SIG-M5 treated with dmso at 0.1 percent for 504 hours (cell line): ENCODE measurements around the gene ADAP1.
"Not testable (repeated sequence)": the region's sequence is repeated elsewhere in the genome, so short reads cannot be mapped to it uniquely, and the experiment has no call there.

Source experiments
- DNase-seq: peaks from one replicate; lab custom pipeline; 2025; ENCODE audit not compliant: unreplicated experiment; lab: John Stamatoyannopoulos, UW

ADAP1 gene

DNA sequence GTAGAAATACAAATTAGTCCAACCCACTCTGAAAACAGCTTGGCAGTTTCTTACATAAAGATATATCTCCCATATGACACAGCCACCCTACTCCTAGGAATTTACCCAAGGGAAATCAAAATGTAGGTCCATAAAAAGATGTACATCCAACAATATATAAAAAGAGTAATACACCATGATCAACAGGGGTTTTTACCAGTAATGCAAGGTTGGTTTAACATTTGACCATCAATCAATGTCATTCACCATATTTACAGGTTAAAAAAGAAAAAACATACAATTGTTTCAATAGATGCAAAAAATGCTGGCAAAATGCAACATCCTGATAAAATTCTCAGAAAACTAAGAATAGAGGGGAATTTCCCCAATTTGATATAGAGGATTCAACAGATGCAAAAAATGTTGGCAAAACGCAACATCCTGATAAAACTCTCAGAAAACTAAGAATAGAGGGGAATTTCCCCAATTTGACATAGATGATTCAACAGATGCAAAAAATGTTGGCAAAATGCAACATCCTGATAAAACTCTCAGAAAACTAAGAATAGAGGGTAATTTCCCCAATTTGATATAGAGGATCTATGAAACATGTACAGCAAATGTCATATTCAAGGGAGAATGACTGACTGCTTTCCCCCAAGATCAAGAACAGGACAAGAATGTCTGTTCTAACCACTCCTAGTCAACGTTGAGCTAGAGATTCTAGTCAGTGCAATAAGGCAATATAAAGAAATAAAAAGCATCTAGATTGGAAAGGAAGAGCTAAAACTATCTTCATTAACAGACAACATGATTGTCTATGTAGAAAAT, 13.7 kb downstream of the ADAP1 start:
- DNase-seq: no peak

- DNase-seq: no peak
These were observed 14.6 kb downstream of the ADAP1 start for GRCh38 chr7:939843-940242.

DNA sequence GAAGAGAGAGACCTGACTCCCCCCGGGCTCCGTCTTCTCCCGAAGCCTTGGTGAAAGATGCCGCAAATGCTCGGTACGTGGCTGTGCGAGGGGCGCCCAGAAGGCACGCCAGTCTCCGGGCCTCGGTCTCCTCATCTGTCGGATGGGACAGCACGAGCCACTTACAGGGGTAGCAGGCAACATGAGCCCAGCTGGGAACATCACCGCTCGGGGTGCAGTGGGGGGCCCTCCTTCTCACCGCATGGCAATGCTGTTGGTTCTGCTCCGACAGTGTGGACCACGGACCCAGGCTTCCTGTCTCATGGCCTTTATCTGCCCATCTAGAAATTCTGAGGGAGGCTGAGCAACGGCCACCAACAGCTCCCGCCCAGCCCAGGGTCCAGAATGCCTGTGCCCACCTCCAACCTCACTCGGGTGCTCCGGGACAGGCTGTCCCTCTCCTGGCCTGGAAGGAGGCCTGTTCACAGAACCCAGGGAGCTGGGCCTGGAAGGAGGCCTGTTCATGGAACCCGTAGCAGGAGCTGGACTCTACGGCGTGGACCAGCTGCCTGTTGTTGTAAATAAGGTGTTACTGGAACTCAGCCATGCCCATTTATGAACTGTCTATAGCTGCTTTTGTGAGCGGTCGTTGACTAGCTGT, 15.8 kb downstream of the ADAP1 start:
- no peak for DNase-seq

DNA sequence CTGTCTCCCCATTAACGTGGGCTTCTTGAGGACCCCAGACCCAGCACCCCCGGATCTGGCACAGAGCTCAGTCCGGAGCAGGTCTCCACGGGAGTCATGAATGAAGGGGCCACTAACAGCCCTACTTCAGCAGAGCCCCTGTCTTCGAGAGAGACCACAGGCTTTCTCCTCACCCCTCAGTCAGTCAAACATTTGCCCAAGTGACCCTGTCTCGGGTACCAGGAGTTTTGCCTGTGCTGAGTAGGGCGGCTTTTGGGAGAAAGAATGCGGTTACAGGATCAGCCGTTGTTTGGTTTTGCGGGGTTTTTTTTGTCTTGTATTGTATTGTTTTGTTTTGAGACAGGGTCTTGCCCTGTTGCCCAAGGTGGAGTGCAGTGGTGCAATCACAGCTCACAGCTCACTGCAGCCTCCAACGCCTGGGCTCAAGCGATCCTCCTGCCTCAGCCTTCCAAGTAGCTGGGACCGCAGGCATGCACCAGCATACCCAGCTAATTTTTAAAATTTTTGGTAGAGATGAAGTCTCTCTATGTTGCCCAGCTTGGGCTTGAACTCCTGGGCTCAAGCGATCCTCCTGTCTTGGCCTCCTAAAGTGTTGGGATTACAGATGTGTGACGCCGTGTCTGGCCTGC, 16.5 kb downstream of the ADAP1 start:
- no peak for DNase-seq

DNA sequence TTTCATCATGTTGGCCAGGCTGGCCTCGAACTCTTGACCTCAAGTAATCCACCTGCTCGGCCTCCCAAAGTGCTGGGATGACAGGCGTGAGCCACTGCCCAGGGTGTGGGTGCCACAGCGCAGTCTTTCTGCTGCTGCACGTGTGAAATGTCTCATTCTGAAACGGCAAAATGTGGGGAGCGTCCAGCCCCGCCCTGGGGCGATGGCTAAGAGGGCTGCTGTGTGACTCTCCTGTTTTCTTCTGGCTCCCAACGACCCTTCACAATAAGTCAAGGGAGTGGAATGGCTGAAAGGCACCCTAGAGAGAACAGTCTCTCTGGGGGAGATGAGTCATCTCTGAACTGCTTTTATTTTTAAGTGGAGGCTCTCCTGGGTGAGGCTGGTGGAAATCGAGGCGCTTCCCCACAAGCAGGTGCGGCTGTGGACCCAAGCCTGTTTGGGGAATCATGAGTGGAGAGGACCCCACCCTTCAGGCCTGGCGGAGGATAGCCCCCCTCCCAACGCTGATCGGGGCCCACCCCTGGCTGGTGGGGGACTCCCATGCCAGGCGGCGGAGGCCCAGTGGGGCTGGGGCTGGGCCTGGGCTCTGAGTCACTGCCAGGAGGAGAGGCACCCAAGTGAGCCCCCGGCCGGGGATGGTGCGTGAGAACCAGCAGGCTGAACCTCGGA, 18.0 kb downstream of the ADAP1 start:
- DNase-seq: peak; percentile 48

DNA sequence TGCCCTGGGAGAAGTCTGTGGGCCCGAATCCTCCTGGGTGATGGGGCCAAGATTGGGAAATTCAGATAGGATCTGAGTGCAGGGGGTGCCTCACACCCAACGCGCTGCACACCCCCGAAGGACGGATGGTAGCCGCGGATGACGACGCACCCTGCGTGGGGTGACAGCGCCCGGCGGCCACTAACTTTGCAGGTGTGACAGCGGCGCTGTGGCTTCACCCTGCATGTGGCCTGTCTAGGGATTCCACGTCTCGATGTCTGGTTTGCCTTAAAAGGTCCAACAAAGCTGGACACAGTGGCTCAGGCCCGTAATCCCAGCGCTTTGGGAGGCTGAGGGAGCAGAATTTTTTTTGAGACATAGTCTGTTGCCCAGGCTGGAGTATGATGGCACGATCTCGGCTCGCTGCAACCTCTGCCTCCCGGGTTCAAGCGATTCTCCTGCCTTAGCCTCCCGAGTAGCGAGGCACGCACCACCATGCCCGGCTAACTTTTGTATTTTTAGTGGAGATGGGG, 18.6 kb downstream of the ADAP1 start:
- DNase-seq: no peak

- no peak for DNase-seq
These were observed 19.2 kb downstream of the ADAP1 start for GRCh38 chr7:935164-935873.

DNA sequence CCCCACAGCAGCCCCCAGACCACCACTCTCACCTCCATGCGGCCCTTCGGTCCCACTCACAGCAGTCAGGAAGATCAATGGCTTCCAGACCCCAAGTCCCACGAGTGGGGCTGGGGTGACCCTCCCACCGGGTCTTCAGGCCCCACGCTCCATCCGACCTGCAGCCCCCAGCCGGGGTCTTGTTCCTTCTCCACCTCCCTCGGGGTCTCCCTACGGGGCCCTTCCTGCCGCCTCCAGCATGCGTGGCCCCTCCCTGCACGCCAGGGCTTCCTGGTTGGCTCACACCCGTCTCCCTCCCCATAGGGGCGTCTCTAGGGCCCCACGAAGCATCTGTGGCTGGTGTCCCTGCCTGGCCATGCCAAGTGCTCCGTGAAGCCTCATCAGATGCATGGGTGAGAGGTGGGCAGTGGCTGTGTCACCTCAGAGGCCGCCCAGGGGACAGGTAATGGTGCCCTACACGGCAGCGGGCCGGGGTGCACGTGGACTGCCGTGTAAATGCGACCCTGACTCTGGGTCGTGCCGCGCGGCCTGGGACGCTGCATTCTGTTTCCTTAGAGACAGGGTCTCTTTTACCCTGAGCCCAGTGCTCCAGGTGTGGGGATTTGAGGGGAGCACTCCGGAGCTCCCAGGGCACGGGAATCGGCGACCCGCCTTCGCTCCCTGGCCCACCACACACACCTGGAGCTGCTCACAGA, 19.9 kb downstream of the ADAP1 start:
- DNase-seq: no peak

DNA sequence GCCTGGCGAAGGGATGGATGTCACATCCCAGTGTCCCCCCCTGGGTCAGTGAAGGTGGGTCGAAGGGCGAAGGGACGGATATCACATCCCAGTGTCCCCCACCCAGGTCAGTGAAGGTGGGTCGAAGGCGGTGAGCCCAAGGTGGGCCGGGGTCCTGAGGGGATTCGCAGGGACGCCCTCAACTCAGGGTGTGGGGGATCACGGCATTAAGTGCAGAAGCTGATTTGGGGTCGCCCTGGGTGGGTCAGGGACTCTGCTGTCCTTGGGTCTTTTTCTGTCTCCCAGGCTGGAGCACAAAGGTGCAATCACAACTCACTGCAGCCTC, 21.9 kb downstream of the ADAP1 start:
- DNase-seq: no peak

DNA sequence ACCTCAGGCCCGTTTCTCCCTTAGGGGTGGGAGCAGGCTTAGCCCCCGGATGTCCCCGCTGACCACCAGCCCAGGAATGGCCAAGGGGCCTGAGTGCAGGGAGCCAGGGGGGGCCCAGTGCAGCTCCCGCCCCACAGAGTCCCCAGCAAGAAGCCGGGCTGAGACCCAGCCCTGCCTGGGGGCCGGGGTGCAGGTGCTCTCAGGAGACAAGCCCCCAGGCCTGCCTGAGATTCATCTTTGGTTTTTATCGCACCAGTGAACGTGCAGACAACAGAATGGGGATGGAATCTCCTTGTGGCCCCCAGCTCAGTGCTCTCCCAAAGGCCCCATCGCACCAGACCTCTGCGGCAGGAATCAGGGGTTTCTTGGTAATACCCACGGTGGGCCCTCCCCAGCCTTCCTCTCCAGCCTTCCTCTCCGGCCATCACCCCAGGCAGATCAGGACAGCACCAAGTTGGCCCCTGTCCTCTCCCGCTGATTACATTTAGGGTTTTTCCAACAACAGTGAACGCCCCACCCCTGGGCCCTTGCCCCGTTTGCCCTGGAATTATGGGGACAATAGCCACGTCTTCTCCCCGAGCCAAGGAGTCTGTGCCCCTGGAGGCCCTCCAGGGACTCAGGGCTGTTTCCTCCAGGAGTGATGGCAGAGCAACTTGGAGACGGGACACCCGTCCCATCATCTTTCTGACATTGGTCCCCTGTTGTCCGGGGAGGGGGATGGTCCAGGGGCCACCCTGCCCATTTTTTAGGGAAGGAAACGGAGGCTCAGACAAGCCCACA, 22.4 kb downstream of the ADAP1 start:
- DNase-seq: no peak

DNA sequence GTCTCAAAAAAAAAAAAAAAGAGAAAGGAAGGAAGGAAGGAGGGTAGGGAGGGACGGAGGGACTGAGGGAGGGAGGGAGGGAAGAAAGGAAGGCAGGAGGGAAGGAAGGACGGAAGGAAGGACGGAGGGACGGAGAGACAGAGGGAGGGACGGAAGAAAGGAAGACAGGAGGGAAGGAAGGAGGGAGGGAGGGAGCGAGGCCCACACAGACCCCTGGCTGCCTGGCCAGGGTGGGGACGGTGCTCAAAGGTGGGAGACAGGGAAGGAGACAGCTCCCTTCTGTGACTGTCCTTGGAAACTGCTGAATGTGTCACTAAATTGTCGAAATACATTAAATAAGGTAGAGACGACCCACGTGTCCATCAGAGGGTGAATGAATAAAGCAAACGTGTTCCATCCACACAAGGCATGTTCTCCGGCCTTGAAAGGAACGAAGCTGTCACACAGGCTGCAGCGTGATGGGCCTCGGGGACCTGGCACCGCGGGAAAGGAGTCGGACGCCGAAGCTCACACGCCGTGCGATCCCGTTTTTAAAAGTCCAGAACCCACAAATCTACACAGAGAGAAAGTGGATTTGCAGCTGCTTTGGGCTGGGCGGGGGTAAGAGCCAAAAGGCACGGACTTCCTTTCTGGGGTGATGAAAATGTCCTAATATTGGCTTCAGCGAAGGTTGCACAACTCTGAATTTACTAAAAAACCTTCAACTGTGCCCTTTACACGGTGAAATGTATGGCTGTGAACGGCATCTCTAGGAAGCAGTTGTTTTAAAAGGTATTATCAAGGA, 23.3 kb downstream of the ADAP1 start:
- DNase-seq: peak; percentile 75

- DNase-seq: no peak
These were observed 25.2 kb downstream of the ADAP1 start for GRCh38 chr7:929311-929711.

DNA sequence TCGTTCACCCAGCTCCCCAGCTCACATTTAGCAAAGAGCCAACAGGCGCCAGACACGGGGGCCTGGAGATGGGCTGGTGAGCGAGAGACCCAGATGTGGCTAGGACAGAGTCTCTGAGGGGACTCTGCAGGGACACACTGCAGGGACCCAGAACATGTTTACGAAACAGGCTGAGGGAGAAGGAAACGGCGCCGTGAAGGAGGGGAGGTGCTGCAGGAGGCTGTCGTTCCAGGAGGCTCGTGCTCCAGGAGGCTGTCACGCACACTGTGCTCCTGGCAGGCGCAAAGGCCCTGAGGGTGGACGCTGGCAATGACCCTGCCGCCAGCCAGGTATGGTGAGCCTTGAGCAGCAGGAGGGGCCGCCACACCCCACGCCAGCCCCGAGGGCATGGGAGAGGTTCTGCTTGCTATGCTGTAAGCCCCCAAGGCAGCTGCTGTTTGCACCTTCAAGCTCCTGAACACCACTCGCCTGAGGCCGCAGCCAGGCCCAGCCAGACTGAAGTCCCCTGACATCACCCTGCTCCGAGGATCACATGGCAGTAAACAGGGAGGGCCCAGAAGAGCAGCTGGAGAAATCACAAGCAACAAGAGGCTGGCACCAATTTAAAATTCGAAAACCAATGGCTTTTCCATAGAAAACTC, 27.3 kb downstream of the ADAP1 start:
- DNase-seq: no peak

GRCh38 chr7:926061-927030, 28.1 kb downstream of the ADAP1 start:
- no peak for DNase-seq

GRCh38 chr7:925601-926000, 28.9 kb downstream of the ADAP1 start:
- peak; percentile 13 for DNase-seq

DNA sequence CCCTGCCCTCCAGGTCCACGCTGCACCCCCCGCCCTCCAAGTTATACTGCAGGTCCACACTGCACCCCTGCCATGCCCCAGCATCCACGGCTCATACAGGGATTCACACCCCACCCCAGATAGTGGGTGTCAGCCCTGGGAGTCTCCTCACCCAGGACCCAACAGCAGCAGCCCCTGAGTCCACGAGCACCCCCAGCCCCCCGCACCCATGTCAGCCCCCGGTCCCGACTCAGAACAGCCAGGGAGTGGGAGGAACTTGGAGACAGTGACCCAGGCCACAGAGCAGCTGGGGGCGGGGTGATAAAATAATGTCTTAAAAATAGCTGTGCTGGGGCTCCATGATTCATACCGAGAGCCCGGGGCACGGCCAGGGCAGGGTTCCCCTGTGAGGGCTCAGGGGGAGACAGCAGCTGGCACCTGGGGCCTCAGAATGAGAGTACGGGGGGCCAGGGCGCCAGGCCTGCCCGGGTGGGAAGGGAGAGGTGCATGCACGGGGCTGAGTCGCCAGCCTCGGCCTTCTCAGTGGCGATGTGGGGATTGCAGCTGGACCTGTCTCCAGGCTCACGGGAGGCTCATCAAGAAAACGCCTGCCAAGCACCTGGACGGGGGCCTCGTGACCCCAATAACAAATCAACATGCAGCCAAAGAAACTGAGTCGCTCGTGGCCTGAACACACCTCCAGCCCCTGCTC, 29.8 kb downstream of the ADAP1 start:
- DNase-seq: peak; percentile 47

- not testable (repeated sequence) for DNase-seq
These were observed 30.4 kb downstream of the ADAP1 start for GRCh38 chr7:924042-924441.
